ENCODE data around the gene C3orf22.
"Not testable (repeated sequence)": the region's sequence is repeated elsewhere in the genome, so short reads cannot be mapped to it uniquely, and the experiment has no call there.

GRCh38 chr3:126591515-126591914, 32.8 kb upstream of the C3orf22 start:
- not testable (repeated sequence) for TF ChIP-seq CTCF (IDR thresholded peaks at IDR 0.05; ENCODE audit: borderline replicate concordance, extremely low read depth, low read length, poor library complexity, severe bottlenecking); EZH2 (IDR thresholded peaks at IDR 0.05; ENCODE audit: borderline replicate concordance, low read depth, low read length, severe bottlenecking)
